Measurements from ENCODE around the gene CBFA2T3. TPM values are rescaled to one million over a fixed set of nuclear protein-coding genes. Genes with fewer than 3 reads are reported as not detected.

CBFA2T3 gene
- total RNA-seq, 1 experiment from 2014 or later: 13.7 TPM

DNA sequence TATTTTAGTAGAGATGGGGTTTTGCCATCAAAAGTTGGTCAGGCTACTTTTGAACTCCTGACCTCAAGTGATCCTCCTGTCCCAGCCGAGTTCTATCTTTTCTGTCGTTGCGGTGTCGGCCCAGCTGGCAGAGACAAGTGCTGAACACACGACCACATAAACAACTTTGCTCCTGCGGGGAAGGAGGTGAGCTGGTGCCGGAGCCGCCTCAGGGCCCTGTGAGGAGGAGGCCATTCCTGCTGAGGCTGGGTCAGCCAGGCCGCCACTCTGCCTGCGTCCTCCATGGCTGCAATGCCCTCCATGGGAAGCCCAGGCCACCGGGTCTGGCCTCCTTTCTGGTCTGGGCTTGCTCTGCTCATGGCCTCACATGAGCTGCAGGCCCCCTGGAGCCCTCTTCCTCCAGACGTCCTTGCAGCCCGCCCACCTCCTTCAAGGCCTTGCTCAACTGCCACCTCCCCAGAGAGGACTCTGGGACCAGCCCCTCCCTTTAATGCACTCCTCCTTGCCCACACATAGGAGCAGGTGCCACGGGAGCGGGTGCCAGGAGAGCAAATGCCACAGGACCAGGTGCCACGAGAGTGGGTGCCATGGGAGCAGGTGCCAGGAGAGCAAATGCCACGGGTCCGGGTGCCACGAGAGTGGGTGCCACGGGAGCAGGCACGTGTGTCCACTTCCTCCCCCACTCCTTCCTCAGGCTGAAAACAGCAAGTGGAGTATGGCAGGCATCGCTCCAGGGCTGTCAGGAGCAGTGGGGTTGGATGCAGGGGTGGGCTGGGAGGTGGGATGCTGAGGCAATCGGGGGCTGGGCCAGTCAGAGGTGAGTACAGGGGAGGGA is 28.4 kb upstream of the CBFA2T3 start:
- Histone ChIP-seq H3K27me3 (ENCODE audit: control insufficient read depth, insufficient read depth, low read length) (no peaks in the 10 kb centered on the region), H3K36me3 (ENCODE audit: control insufficient read depth, insufficient read depth, low read length) (no peaks in the 10 kb centered on the region), H3K4me3 (ENCODE audit: low read depth in 2 of 2, low read length in 2 of 2) (no peak overlapping the region), H3K4me1 (ENCODE audit: control insufficient read depth, insufficient read depth, low read length) (no peaks in the 10 kb centered on the region), H3K9me3 (ENCODE audit: control insufficient read depth, insufficient read depth, low read depth, low read length) (no peaks in the 10 kb centered on the region), H3K27ac (ENCODE audit: low read length) (no peak overlapping the region)
- POLR2A ChIA-PET: no interaction called here
- intact Hi-C loops (cut with micrococcal nuclease; ENCODE audit: unreplicated experiment) (no loop called here), in situ Hi-C loops (cut with HindIII; ENCODE audit: low pct_unique_long_range_greater_than_20kb, low sequenced_read_pairs) (no loop called here)
- BruUV-seq (replicated peaks): no TSS peak
- TF ChIP-seq POLR2AphosphoS5 (IDR thresholded peaks at IDR 0.05; ENCODE audit: low read depth, low read length): no peak
- no peak for TF ChIP-seq SIN3A (IDR thresholded peaks at IDR 0.05; ENCODE audit: borderline replicate concordance, insufficient read depth, low read depth, low read length)
- TF ChIP-seq, protein P1, sequence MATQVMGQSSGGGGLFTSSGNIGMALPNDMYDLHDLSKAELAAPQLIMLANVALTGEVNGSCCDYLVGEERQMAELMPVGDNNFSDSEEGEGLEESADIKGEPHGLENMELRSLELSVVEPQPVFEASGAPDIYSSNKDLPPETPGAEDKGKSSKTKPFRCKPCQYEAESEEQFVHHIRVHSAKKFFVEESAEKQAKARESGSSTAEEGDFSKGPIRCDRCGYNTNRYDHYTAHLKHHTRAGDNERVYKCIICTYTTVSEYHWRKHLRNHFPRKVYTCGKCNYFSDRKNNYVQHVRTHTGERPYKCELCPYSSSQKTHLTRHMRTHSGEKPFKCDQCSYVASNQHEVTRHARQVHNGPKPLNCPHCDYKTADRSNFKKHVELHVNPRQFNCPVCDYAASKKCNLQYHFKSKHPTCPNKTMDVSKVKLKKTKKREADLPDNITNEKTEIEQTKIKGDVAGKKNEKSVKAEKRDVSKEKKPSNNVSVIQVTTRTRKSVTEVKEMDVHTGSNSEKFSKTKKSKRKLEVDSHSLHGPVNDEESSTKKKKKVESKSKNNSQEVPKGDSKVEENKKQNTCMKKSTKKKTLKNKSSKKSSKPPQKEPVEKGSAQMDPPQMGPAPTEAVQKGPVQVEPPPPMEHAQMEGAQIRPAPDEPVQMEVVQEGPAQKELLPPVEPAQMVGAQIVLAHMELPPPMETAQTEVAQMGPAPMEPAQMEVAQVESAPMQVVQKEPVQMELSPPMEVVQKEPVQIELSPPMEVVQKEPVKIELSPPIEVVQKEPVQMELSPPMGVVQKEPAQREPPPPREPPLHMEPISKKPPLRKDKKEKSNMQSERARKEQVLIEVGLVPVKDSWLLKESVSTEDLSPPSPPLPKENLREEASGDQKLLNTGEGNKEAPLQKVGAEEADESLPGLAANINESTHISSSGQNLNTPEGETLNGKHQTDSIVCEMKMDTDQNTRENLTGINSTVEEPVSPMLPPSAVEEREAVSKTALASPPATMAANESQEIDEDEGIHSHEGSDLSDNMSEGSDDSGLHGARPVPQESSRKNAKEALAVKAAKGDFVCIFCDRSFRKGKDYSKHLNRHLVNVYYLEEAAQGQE (IDR thresholded peaks at IDR 0.05; ENCODE audit: insufficient read depth in 1 of 2, low read depth in 2 of 2, low read length in 1 of 2): no peak
- no peak for TF ChIP-seq TCF7L2 (IDR thresholded peaks at IDR 0.05; ENCODE audit: low read depth, low read length)
- TF ChIP-seq, protein P2, sequence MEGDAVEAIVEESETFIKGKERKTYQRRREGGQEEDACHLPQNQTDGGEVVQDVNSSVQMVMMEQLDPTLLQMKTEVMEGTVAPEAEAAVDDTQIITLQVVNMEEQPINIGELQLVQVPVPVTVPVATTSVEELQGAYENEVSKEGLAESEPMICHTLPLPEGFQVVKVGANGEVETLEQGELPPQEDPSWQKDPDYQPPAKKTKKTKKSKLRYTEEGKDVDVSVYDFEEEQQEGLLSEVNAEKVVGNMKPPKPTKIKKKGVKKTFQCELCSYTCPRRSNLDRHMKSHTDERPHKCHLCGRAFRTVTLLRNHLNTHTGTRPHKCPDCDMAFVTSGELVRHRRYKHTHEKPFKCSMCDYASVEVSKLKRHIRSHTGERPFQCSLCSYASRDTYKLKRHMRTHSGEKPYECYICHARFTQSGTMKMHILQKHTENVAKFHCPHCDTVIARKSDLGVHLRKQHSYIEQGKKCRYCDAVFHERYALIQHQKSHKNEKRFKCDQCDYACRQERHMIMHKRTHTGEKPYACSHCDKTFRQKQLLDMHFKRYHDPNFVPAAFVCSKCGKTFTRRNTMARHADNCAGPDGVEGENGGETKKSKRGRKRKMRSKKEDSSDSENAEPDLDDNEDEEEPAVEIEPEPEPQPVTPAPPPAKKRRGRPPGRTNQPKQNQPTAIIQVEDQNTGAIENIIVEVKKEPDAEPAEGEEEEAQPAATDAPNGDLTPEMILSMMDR (IDR thresholded peaks at IDR 0.05): no peak
- ATAC-seq: 0 out of 2 replicates have a peak, but pooled peaks have one; percentile 40
- no peak for DNase-seq (ENCODE audit: low read depth, low spot score)
- CTCF ChIA-PET: no interaction called here

DNA sequence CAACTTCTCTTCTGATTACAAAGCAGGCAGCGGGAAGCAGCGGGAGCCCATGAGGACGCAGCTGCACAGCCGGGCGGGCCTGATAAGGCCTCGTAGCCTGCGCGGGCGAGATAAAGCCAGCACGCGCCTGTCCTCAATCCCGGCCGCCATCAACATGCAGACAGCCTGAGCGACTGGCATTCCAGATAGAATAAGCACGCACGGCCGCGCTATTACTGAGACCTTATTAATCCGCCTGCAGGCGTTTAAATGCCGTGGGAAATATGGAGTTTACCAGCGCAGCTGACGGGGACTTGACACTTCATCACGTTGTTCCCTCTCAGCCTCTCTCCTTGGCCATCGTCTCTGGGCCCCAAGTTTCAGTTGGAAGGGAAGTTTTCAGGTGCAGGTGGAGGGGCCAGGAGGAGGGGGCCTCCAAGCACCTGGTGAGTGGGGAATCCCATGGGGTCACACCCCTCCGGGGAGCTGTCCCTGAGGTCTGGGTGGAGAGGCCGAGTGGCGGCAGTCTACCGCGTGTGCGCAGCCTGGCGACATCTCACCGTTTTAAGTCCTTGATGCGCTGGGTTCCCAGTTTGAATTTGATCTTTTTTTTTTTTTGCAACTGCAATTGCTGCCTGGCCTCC is 27.3 kb upstream of the CBFA2T3 start:
- ATAC-seq: no peak
- H3K9me3 ChIP-seq (ENCODE audit: control insufficient read depth, insufficient read depth, low read depth, low read length): no peaks in the 10 kb centered on the region
- no peaks in the 10 kb centered on the region for H3K4me1 ChIP-seq (ENCODE audit: control insufficient read depth, insufficient read depth, low read length)
- H3K27ac ChIP-seq (ENCODE audit: low read length): no peak overlapping the region
- no peaks in the 10 kb centered on the region for H3K27me3 ChIP-seq (ENCODE audit: control insufficient read depth, insufficient read depth, low read length)
- intact Hi-C loops (cut with micrococcal nuclease; ENCODE audit: unreplicated experiment): no loop called here
- POLR2A ChIA-PET: no interaction called here
- CTCF ChIA-PET: no interaction called here
- in situ Hi-C loops (cut with HindIII; ENCODE audit: low pct_unique_long_range_greater_than_20kb, low sequenced_read_pairs): no loop called here
- H3K36me3 ChIP-seq (ENCODE audit: control insufficient read depth, insufficient read depth, low read length): no peaks in the 10 kb centered on the region
- TF ChIP-seq, protein P2 (IDR thresholded peaks at IDR 0.05): no peak
- TF ChIP-seq SIN3A (IDR thresholded peaks at IDR 0.05; ENCODE audit: borderline replicate concordance, insufficient read depth, low read depth, low read length): no peak
- TF ChIP-seq, protein P1 (IDR thresholded peaks at IDR 0.05; ENCODE audit: insufficient read depth in 1 of 2, low read depth in 2 of 2, low read length in 1 of 2): no peak
- no TSS peak for BruUV-seq (replicated peaks)
- H3K4me3 ChIP-seq (ENCODE audit: low read depth in 2 of 2, low read length in 2 of 2): no peak overlapping the region
- DNase-seq (ENCODE audit: low read depth, low spot score): no peak
